ENCODE data around the gene S100A12.

DNA sequence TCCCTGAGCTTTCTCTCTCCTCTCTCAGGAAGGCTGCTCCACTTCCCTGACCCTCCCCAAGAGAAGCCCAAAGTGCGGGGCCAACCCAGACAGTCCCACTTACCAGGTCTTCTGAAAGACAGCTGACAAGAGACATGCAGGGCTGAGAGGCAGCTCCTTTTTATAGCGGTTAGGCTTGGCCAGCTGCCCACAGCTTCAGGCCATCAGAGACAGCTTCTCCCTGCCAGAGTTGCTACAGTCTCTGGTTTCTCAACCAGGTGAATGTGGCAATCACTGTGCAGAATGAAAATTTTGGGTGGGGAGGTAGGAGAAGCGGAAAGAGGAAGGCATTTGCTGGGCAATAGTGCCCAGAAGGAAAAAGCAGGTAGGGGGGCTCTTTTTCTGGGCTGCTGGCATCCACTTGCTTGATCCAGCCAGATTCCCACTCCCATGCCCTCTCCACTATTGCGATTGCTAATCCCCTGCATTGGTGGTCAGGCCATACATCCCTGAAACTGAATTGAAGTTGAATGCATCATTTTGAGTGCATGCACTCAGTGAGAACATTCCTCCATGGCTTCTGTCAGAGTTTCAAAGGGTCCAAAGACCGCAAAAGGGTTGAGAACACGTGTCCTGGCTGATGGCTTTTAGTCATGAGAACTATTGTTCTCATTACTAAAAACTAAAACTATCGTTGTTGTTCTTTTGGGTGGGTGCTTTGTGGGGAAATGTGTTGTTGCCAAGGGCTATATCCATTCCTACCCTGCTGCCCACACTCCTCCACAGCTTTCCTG lies 15.7 kb upstream of the S100A12 start, which contains the start of gene S100A8:
- TF ChIP-seq, protein P1, sequence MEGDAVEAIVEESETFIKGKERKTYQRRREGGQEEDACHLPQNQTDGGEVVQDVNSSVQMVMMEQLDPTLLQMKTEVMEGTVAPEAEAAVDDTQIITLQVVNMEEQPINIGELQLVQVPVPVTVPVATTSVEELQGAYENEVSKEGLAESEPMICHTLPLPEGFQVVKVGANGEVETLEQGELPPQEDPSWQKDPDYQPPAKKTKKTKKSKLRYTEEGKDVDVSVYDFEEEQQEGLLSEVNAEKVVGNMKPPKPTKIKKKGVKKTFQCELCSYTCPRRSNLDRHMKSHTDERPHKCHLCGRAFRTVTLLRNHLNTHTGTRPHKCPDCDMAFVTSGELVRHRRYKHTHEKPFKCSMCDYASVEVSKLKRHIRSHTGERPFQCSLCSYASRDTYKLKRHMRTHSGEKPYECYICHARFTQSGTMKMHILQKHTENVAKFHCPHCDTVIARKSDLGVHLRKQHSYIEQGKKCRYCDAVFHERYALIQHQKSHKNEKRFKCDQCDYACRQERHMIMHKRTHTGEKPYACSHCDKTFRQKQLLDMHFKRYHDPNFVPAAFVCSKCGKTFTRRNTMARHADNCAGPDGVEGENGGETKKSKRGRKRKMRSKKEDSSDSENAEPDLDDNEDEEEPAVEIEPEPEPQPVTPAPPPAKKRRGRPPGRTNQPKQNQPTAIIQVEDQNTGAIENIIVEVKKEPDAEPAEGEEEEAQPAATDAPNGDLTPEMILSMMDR (IDR thresholded peaks at IDR 0.05; ENCODE audit: insufficient read depth, low read length, poor library complexity, severe bottlenecking): no peak
- TF ChIP-seq EZH2phosphoT487 (conservative IDR thresholded peaks at IDR 0.05; ENCODE audit: low read length): no peak

All from SU-DHL-6 (cell line).